K562 (cell line): Measurements from ENCODE around the gene TSPOAP1. TPM values are rescaled to one million over a fixed set of nuclear protein-coding genes. Genes with fewer than 3 reads are reported as not detected.

Experiments
- CBFA2T3 ChIP-seq: fragments of 450-650 bp; IDR thresholded peaks from 2 replicates; pipeline ENCODE4 v1.6.1; 2017
- HINFP ChIP-seq: fragments of 450-650 bp; conservative IDR thresholded peaks from 2 replicates; pipeline ENCODE4 v1.6.1; 2016; ENCODE audit warnings: missing genetic modification characterization, low read depth, mild to moderate bottlenecking, control low read depth, missing compliant biosample characterization
- IRF1 ChIP-seq: sonication (generic); formaldehyde crosslinking; IDR thresholded peaks from 2 replicates; pipeline ENCODE4 v1.8.0; 2022; ENCODE audit warnings: missing genetic modification reagents, mild to moderate bottlenecking, borderline replicate concordance
- NCOA6 ChIP-seq: fragments of 450-650 bp; IDR thresholded peaks from 2 replicates; pipeline ENCODE4 v1.6.1; 2017; ENCODE audit warnings: mild to moderate bottlenecking
- NR2F6 ChIP-seq: fragments of 450-650 bp; formaldehyde crosslinking; IDR thresholded peaks from 2 replicates; pipeline ENCODE4 v1.4.0; 2020; ENCODE audit warnings: mild to moderate bottlenecking
- POLR3A ChIP-seq: IDR thresholded peaks from 2 replicates; pipeline ENCODE4 v1.6.1; 2011; ENCODE audit warnings: borderline replicate concordance, mild to moderate bottlenecking, moderate library complexity; ENCODE audit not compliant: insufficient read length, insufficient read depth; ENCODE audit errors: extremely low read depth
- SP2 ChIP-seq: IDR thresholded peaks from 2 replicates; pipeline ENCODE4 v1.6.1; 2011; ENCODE audit warnings: mild to moderate bottlenecking, low read depth, low read length, moderate library complexity; ENCODE audit not compliant: poor library complexity, severe bottlenecking; ENCODE audit errors: extremely low read depth
- TAL1 ChIP-seq: fragments of 450-650 bp; IDR thresholded peaks from 2 replicates; pipeline ENCODE4 v1.6.1; 2016; ENCODE audit warnings: mild to moderate bottlenecking
- ZBTB12 ChIP-seq: fragments of 250-450 bp; sonication (Bioruptor Pico); IDR thresholded peaks from 2 replicates; pipeline ENCODE4 v1.4.0; 2020
- ZNF124 ChIP-seq: sonication (generic); formaldehyde crosslinking; IDR thresholded peaks from 2 replicates; pipeline ENCODE4 v1.8.1; 2022; ENCODE audit warnings: missing genetic modification reagents
- ZNF134 ChIP-seq: fragments of 250-450 bp; sonication (Bioruptor Pico); conservative IDR thresholded peaks from 2 replicates; pipeline ENCODE4 v1.4.0; 2020
- ZNF766 ChIP-seq: fragments of 200-800 bp; sonication (Bioruptor generic); conservative IDR thresholded peaks from 2 replicates; pipeline ENCODE4 v1.6.1; 2016; ENCODE audit warnings: missing genetic modification characterization, missing compliant biosample characterization
- polyA plus RNA-seq, 8 experiments: library from polyadenylated mRNA; depleted of rRNA in 4 of 8; stranded (reverse) in 5 of 8; unstranded in 3 of 8; fragments of >200 nt; fragmentation: Nextera tagmentation in 2 of 8; fragmentation: Illumina TruSeq in 1 of 8; extraction: Ambion mirVana in 2 of 8; extraction: Trizol in 1 of 8; gene quantifications; 2 replicates each; pipeline versions ENCODE4 v1.2.1 to v1.2.3, GENCODE V29; 2011 to 2014; ENCODE audit warnings: inconsistent platforms in 1 of 8, missing spikeins in 1 of 8
- total RNA-seq, 7 experiments: library from RNA; depleted of rRNA in 6 of 7; stranded (reverse); fragments of >200 nt in 6 of 7; fragmentation: Illumina TruSeq in 2 of 7; extraction: Trizol in 2 of 7; gene quantifications; 2 replicates each; pipeline versions ENCODE4 v1.2.1 to v1.2.3, GENCODE V29; 2011 to 2021; ENCODE audit warnings: low replicate concordance in 1 of 7
- TF ChIP-seq, protein P1 (sequence below): fragments of 450-650 bp; IDR thresholded peaks from 2 replicates; pipeline ENCODE4 v1.6.1; 2016; ENCODE audit warnings: mild to moderate bottlenecking, moderate library complexity

TSPOAP1 gene
- total and polyA plus RNA-seq, 9 of the 15 experiments (the other 6 are each of a cell fraction or from before 2014, with no cell fraction given) = 0.87 to 3.9 (median 1.8) TPM; not detected in 2

DNA sequence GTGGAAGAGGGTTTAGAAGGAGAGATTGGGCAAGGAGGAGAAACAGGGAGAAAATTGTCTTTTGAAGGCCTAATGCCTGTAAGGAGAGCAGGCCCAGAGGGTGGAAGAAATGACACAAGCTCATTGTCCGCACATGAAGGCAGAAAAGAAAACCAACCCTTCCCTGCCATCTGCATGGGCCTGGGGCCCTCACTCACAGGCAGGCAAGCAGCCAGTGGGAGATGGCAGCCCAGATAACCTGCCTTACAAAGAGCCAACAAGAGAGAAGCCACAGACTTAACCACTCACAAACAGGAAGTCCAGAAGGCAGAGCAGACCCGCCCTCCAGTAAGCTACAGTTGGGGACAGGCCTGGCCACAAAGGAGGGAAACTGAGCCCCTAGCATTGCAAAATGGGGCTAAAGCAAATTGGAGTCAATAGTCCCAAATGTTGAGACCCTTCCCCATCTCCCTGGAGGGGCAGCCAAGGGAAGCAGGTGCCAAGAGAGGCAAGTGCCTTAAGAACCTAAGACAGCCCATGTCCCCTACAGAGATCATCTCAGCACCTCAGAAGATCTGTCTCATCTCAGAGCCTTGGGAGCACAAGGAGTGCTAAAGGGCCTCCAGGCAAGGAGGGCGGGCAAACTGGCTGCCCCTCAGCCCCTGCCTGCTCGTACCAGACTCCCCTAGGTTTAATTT is 7.3 kb upstream of the TSPOAP1 start (continued):
- TF ChIP-seq IRF1 (CRISPR knock-in tag) (no peak), POLR3A (no peak), ZNF134 (CRISPR knock-in tag) (no peak), CBFA2T3 (no peak), ZNF766 (CRISPR knock-in tag) (no peak), HINFP (tag) (0 out of 2 replicates have a peak, but pooled peaks have one; percentile 28), TAL1 (no peak), ZNF124 (no peak), ZBTB12 (CRISPR knock-in tag) (no peak), NR2F6 (CRISPR knock-in tag) (no peak), SP2 (no peak), NCOA6 (no peak)
- TF ChIP-seq, protein P1, sequence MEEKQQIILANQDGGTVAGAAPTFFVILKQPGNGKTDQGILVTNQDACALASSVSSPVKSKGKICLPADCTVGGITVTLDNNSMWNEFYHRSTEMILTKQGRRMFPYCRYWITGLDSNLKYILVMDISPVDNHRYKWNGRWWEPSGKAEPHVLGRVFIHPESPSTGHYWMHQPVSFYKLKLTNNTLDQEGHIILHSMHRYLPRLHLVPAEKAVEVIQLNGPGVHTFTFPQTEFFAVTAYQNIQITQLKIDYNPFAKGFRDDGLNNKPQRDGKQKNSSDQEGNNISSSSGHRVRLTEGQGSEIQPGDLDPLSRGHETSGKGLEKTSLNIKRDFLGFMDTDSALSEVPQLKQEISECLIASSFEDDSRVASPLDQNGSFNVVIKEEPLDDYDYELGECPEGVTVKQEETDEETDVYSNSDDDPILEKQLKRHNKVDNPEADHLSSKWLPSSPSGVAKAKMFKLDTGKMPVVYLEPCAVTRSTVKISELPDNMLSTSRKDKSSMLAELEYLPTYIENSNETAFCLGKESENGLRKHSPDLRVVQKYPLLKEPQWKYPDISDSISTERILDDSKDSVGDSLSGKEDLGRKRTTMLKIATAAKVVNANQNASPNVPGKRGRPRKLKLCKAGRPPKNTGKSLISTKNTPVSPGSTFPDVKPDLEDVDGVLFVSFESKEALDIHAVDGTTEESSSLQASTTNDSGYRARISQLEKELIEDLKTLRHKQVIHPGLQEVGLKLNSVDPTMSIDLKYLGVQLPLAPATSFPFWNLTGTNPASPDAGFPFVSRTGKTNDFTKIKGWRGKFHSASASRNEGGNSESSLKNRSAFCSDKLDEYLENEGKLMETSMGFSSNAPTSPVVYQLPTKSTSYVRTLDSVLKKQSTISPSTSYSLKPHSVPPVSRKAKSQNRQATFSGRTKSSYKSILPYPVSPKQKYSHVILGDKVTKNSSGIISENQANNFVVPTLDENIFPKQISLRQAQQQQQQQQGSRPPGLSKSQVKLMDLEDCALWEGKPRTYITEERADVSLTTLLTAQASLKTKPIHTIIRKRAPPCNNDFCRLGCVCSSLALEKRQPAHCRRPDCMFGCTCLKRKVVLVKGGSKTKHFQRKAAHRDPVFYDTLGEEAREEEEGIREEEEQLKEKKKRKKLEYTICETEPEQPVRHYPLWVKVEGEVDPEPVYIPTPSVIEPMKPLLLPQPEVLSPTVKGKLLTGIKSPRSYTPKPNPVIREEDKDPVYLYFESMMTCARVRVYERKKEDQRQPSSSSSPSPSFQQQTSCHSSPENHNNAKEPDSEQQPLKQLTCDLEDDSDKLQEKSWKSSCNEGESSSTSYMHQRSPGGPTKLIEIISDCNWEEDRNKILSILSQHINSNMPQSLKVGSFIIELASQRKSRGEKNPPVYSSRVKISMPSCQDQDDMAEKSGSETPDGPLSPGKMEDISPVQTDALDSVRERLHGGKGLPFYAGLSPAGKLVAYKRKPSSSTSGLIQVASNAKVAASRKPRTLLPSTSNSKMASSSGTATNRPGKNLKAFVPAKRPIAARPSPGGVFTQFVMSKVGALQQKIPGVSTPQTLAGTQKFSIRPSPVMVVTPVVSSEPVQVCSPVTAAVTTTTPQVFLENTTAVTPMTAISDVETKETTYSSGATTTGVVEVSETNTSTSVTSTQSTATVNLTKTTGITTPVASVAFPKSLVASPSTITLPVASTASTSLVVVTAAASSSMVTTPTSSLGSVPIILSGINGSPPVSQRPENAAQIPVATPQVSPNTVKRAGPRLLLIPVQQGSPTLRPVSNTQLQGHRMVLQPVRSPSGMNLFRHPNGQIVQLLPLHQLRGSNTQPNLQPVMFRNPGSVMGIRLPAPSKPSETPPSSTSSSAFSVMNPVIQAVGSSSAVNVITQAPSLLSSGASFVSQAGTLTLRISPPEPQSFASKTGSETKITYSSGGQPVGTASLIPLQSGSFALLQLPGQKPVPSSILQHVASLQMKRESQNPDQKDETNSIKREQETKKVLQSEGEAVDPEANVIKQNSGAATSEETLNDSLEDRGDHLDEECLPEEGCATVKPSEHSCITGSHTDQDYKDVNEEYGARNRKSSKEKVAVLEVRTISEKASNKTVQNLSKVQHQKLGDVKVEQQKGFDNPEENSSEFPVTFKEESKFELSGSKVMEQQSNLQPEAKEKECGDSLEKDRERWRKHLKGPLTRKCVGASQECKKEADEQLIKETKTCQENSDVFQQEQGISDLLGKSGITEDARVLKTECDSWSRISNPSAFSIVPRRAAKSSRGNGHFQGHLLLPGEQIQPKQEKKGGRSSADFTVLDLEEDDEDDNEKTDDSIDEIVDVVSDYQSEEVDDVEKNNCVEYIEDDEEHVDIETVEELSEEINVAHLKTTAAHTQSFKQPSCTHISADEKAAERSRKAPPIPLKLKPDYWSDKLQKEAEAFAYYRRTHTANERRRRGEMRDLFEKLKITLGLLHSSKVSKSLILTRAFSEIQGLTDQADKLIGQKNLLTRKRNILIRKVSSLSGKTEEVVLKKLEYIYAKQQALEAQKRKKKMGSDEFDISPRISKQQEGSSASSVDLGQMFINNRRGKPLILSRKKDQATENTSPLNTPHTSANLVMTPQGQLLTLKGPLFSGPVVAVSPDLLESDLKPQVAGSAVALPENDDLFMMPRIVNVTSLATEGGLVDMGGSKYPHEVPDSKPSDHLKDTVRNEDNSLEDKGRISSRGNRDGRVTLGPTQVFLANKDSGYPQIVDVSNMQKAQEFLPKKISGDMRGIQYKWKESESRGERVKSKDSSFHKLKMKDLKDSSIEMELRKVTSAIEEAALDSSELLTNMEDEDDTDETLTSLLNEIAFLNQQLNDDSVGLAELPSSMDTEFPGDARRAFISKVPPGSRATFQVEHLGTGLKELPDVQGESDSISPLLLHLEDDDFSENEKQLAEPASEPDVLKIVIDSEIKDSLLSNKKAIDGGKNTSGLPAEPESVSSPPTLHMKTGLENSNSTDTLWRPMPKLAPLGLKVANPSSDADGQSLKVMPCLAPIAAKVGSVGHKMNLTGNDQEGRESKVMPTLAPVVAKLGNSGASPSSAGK = 0 out of 2 replicates have a peak, but pooled peaks have one; percentile 7
